ENCODE results near the gene BICD1.

GRCh38 chr12:32254260-32254956 lies 147.8 kb downstream of the BICD1 start:
- TF ChIP-seq EZH2 (IDR thresholded peaks at IDR 0.05; ENCODE audit: low read depth, unreplicated experiment) (no peak), CTCF (conservative IDR thresholded peaks at IDR 0.05; ENCODE audit: low read depth in 2 of 2) (no peak), EZH2phosphoT487 (IDR thresholded peaks at IDR 0.05; ENCODE audit: unreplicated experiment) (no peak), POLR2AphosphoS5 (IDR thresholded peaks at IDR 0.05; ENCODE audit: low read depth) (no peak), ZNF331 (CRISPR knock-in tag; IDR thresholded peaks at IDR 0.05; ENCODE audit: low read depth) (no peak)
